SJCRH30 (cell line): Measurements from ENCODE around the gene PLAC9. TPM values are rescaled to one million over a fixed set of nuclear protein-coding genes. Genes with fewer than 3 reads are reported as not detected.

Experiments used
- DNase-seq, 2 experiments: peaks; one replicate each; pipeline ENCODE4 v3.0.0-alpha.2; 2015 to 2020
- H3K27ac ChIP-seq: fragments of 250-450 bp; sonication (Bioruptor Pico); 2 replicates; pipeline ENCODE4 v1.5.1; 2020; ENCODE audit warnings: mild to moderate bottlenecking, moderate library complexity
- H3K27me3 ChIP-seq: fragments of 250-450 bp; sonication (Bioruptor Pico); 2 replicates; pipeline ENCODE4 v1.5.1; 2020; ENCODE audit warnings: mild to moderate bottlenecking, moderate library complexity
- H3K36me3 ChIP-seq: fragments of 250-450 bp; sonication (Bioruptor Pico); 2 replicates; pipeline ENCODE4 v1.5.1; 2020; ENCODE audit warnings: mild to moderate bottlenecking, moderate library complexity
- H3K4me1 ChIP-seq: fragments of 250-450 bp; sonication (Bioruptor Pico); 2 replicates; pipeline ENCODE4 v1.5.1; 2020; ENCODE audit warnings: mild to moderate bottlenecking, moderate library complexity
- H3K4me3 ChIP-seq: fragments of 250-450 bp; sonication (Bioruptor Pico); 2 replicates; pipeline ENCODE4 v1.5.1; 2020; ENCODE audit warnings: mild to moderate bottlenecking, moderate library complexity
- H3K9me3 ChIP-seq: fragments of 250-450 bp; sonication (Bioruptor Pico); replicated peaks from 2 replicates; pipeline ENCODE4 v1.5.1; 2020; ENCODE audit warnings: mild to moderate bottlenecking, moderate library complexity
- total RNA-seq: library from RNA; depleted of rRNA; stranded (reverse); fragments of >200 nt; shearing (Covaris generic); gene quantifications from 2 replicates; pipeline ENCODE4 v1.2.3, GENCODE V29; 2014

The PLAC9 gene
- total RNA-seq, 1 experiment from 2014 or later: 4.7 TPM

GRCh38 chr10:80173466-80173865 lies 40.9 kb downstream of the PLAC9 start:
- Histone ChIP-seq H3K9me3 (no peaks in the 10 kb centered on the region), H3K27ac (no peak overlapping the region), H3K4me3 (no peak overlapping the region), H3K4me1 (peaks cover 5% of the 10 kb centered on the region), H3K36me3 (no peaks in the 10 kb centered on the region), H3K27me3 (no peaks in the 10 kb centered on the region)
- DNase-seq: no peak

DNA sequence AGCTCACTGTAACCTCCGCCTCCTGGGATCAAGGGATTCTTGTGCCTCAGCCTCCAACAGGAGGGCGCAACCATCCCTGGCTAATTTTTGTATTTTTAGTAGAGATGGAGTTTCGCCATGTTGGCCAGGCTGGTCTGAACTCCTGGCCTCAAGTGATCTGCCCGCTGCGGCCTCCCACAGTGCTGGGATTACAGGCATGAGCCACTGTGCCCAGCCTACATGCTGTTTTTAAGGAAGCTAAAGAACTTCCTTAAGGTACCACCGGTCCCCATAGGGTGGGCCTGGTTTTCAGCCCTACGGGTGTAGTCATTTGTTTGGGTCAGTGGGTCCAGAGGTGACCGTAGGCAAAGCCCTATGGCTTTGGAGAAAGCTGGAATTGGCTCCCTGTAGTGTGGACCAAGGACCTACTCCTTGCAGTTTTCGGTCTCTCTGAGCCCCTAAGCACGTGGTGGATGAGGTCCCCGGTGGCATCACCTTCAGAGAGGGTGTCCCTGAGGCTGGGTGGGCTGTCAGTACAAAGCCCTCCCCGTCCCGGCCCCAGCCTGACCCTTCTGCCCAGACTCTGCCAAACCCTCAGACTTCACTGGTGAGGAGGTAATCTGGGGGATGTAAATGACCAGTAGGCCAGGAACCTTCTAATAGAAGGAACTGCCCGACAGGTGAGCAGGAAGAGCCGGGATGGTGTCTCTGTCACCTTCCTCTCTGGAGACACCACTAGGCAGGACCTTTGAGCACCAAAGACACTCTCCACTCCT lies 42.3 kb downstream of the PLAC9 start:
- H3K9me3 ChIP-seq: no peaks in the 10 kb centered on the region
- no peaks in the 10 kb centered on the region for H3K27me3 ChIP-seq
- DNase-seq: no peak
- H3K27ac ChIP-seq: no peak overlapping the region
- H3K4me3 ChIP-seq: no peak overlapping the region
- H3K36me3 ChIP-seq: no peaks in the 10 kb centered on the region
- H3K4me1 ChIP-seq: no peaks in the 10 kb centered on the region

GRCh38 chr10:80176526-80176925 lies 44.0 kb downstream of the PLAC9 start:
- Histone ChIP-seq H3K36me3 (no peaks in the 10 kb centered on the region; the same call in 1 of the 2 replicates), H3K4me1 (no peaks in the 10 kb centered on the region), H3K27ac (no peak overlapping the region), H3K9me3 (no peaks in the 10 kb centered on the region), H3K27me3 (no peaks in the 10 kb centered on the region), H3K4me3 (no peak overlapping the region)
- DNase-seq: no peak

DNA sequence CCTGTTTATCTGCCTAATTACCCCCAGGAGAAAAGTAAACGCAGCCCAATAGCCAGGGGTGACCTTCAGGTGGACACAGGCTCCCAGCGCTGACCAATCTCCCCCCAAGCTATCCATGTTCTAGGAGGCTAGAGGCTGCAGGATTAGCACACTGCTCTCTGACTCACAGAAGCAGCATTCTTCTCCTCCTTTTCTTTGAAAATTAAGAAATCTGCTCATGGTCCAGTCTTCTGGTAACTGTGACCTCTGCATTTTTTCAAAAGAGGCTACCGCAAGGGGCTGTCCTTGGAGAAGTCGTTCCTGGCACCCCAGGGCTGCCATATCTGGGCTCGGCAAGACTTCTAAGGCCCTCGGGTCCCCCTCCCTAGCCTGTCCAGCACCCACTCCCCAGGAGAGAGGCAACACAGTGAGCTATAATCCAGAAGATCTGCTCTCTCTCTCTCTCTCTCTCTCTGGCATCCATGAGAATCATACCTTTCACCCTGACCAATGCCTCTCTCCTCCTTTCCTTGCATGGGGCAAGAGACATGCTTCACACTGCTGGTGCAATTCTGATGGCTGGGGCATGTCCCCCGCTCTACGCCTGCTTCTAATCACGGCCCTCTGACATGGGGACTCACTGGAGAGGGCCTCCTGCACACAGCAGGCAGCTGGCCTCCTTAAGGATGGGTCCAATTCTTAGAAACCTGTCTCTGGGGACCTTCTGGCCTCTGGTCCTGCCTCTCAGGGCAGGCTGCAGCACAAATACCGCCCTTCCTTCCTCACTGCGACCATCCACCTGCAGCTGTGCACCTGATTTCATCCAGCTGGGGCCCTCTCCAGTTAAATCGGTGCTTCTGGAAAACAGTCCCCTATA lies 45.5 kb downstream of the PLAC9 start:
- Histone ChIP-seq H3K4me3 (no peak overlapping the region), H3K36me3 (no peaks in the 10 kb centered on the region; the same call in 1 of the 2 replicates), H3K27ac (no peak overlapping the region), H3K4me1 (no peaks in the 10 kb centered on the region), H3K9me3 (no peaks in the 10 kb centered on the region), H3K27me3 (no peaks in the 10 kb centered on the region)
- DNase-seq: no peak

- no peak for DNase-seq
- H3K4me3 ChIP-seq: no peak overlapping the region
- H3K27ac ChIP-seq: no peak overlapping the region
- H3K9me3 ChIP-seq: no peaks in the 10 kb centered on the region
- H3K27me3 ChIP-seq: no peaks in the 10 kb centered on the region
- H3K4me1 ChIP-seq: no peaks in the 10 kb centered on the region
- H3K36me3 ChIP-seq: no peaks in the 10 kb centered on the region; the same call in 1 of the 2 replicates
These were observed 50.5 kb downstream of the PLAC9 start for GRCh38 chr10:80182986-80183385.

DNA sequence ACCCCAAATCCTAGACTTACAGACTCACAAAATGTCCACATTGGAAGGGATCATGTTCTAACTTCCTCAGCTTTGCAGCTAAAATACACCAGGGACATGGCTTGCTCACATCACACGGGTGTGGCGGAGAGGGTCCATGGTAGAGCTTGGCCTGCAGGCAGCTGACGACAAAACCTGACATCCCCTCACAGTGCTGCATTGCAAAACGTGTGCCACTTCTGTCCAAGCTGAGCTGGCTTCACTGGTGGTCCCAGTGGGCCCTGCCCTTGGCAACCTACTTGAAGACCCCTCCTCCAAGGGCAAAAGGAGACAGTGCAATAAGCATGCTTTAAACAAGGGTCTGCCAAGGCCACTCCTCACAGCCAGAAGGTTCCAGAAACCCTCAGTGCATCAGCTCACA lies 50.9 kb downstream of the PLAC9 start:
- Histone ChIP-seq H3K36me3 (no peaks in the 10 kb centered on the region; the same call in 1 of the 2 replicates), H3K4me1 (no peaks in the 10 kb centered on the region), H3K27me3 (no peaks in the 10 kb centered on the region), H3K27ac (no peak overlapping the region), H3K9me3 (no peaks in the 10 kb centered on the region), H3K4me3 (no peak overlapping the region)
- DNase-seq: no peak

DNA sequence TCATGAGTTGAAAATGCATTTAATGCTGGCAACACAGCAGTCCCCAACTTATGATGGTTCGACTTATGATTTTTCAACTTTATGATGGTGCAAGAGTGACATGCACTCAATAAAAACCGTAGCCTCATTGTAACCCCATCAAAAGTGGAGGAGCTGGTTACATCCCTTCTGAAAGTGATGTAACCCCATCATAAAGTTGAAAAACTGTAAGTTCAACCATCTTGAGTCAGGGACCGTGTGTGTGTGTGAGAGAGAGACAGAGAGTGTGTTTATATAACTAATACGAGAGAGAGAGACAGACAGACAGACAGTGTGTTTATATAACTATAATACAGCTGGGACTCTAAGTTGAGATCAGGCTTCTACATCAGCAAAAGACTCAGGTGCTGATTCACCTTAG lies 51.8 kb downstream of the PLAC9 start:
- H3K27me3 ChIP-seq: no peaks in the 10 kb centered on the region
- H3K27ac ChIP-seq: no peak overlapping the region
- no peaks in the 10 kb centered on the region for H3K9me3 ChIP-seq
- no peak overlapping the region for H3K4me3 ChIP-seq
- no peaks in the 10 kb centered on the region; the same call in 1 of the 2 replicates for H3K36me3 ChIP-seq
- H3K4me1 ChIP-seq: no peaks in the 10 kb centered on the region
- no peak for DNase-seq

DNA sequence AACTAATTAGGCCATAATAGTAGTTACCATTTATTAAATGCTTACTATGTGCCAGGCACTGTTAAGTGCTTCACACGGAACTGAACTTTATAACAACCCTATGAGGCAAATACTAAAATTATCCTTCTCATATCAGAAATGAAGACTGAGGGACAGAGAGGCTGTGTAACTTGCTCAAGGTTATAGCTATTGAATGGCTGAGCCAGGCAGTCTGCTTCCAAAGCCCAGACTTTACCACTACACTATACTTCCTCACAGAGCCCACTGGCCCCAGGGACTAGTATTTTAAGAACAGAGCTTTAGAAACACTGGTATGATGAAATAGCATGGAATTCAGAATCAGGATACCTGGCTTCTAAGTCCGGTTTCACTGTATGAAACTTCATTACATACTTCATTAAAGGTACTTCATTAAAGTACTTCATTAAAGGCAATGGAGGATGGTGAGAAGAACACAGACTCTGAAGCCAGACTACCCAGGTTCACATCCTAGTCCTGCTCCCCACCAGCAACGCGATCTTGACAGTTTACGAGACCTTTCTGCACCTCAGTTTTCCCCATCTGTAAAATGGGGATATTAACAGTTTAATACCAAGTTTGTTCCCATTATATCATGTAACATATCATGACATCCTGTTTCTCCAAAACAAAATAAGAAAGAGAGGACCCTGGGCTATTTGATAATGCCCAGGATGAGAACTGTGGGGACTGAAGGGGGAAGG lies 53.2 kb downstream of the PLAC9 start:
- H3K4me1 ChIP-seq: no peaks in the 10 kb centered on the region
- DNase-seq: no peak
- no peak overlapping the region for H3K27ac ChIP-seq
- no peaks in the 10 kb centered on the region; the same call in 1 of the 2 replicates for H3K36me3 ChIP-seq
- H3K9me3 ChIP-seq: no peaks in the 10 kb centered on the region
- no peaks in the 10 kb centered on the region for H3K27me3 ChIP-seq
- no peak overlapping the region for H3K4me3 ChIP-seq

DNA sequence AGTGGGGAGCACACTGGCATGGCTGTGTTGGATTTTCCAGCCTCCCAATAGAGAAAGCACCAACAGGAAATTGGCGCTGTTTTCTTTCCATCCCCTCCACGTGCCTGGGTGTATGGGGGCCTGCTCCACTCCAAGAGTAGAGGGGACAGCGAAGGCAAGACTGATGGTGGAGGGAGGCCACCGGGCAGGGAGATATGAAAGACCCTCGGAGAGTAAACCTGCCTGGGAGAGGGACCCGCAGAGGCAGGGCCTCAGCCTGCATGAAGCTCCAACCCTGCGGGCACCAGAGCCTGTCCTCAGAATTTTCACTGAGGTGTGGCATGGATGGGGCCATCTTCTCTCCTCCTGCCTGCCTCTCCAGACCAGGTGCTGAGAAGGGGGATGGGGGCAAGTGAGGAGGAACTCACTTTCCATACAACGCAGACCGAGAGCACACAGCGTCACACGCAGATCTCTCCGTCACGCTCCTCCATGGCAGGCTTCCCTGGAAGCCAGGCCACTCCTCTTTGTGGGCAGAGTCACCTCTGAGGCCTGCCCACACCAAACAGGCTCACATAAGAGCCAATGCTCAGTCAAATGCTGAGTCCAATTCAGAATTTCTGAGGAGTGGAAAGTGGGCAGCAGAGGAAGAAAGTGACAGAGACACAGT lies 54.0 kb downstream of the PLAC9 start:
- H3K9me3 ChIP-seq: no peaks in the 10 kb centered on the region
- DNase-seq: no peak
- no peak overlapping the region for H3K27ac ChIP-seq
- H3K4me1 ChIP-seq: no peaks in the 10 kb centered on the region
- H3K36me3 ChIP-seq: no peaks in the 10 kb centered on the region
- H3K27me3 ChIP-seq: no peaks in the 10 kb centered on the region
- no peak overlapping the region for H3K4me3 ChIP-seq

DNA sequence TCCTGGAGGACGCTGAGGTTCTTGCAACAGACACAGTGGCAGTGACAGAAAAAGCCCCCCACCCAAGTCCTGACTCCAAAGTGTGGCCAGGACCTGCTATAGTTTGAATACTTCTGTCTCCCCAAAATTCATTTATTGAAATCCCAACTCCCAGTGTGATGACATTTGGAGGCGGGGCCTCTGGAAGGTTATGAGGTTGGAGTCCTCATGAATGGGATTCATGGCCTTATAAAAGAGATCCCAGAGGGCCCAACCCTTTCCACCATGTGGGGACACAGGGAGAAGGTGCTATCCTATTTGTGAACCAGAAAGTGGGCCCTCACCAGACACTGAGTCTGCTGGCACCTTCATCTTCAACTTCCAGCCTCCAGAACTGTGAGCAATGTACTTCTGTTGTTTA lies 54.5 kb downstream of the PLAC9 start:
- Histone ChIP-seq H3K4me3 (no peak overlapping the region), H3K9me3 (no peaks in the 10 kb centered on the region), H3K4me1 (no peaks in the 10 kb centered on the region), H3K27me3 (no peaks in the 10 kb centered on the region), H3K36me3 (no peaks in the 10 kb centered on the region), H3K27ac (no peak overlapping the region)
- DNase-seq: no peak

GRCh38 chr10:80187465-80188409 lies 55.2 kb downstream of the PLAC9 start:
- DNase-seq: no peak
- H3K9me3 ChIP-seq: no peaks in the 10 kb centered on the region; the same call in 1 of the 2 replicates
- H3K4me1 ChIP-seq: no peaks in the 10 kb centered on the region
- no peaks in the 10 kb centered on the region for H3K36me3 ChIP-seq
- H3K27ac ChIP-seq: no peak overlapping the region
- no peak overlapping the region for H3K4me3 ChIP-seq
- no peaks in the 10 kb centered on the region for H3K27me3 ChIP-seq

GRCh38 chr10:80188713-80189112 lies 56.2 kb downstream of the PLAC9 start:
- no peaks in the 10 kb centered on the region for H3K4me1 ChIP-seq
- H3K27ac ChIP-seq: no peak overlapping the region
- H3K9me3 ChIP-seq: no peaks in the 10 kb centered on the region; the same call in 1 of the 2 replicates
- H3K27me3 ChIP-seq: no peaks in the 10 kb centered on the region
- H3K4me3 ChIP-seq: no peak overlapping the region
- DNase-seq: no peak
- H3K36me3 ChIP-seq: no peaks in the 10 kb centered on the region

DNA sequence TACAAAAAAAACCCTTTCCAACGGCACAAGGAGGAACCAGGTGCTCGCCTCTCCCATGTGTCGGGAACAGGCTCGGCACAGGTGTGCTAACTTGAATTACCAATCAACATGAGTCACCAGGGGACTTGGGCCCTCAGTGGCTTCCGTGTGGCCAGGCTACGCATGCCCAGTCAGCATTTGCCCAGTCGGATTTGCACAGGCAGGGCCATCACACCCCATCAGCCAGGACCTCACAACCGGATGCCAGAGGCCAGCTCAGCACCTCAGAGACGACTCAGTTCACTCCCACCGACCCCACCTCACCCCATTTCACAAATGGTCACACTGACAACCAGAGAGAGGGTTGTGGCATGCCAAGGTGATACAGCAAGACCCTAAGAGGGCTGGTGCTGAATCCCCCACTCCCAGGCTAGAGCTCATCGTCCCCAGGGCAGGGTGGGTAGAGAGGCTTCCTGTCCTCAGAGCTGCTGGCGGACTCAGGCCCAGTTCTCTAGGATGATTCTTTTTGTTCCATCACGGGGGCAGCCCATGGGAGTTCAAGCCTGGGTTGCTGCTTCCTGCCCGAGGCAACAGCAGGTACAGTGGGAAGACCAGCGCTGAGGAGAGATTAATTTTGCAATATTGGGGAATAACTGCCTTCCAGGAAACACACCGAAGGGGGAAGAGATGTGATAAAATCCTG lies 59.2 kb downstream of the PLAC9 start:
- no peak overlapping the region for H3K4me3 ChIP-seq
- peaks cover 26% of the 10 kb centered on the region for H3K4me1 ChIP-seq
- H3K36me3 ChIP-seq: no peaks in the 10 kb centered on the region
- H3K27ac ChIP-seq: no peak overlapping the region
- H3K9me3 ChIP-seq: no peaks in the 10 kb centered on the region; the same call in 1 of the 2 replicates
- DNase-seq: no peak
- H3K27me3 ChIP-seq: no peaks in the 10 kb centered on the region
